GM19035 (cell line): Measurements from ENCODE around the gene DACT3.

Experiments
- ATAC-seq: cut with Tn5 transposase; IDR thresholded peaks from one replicate; pipeline ENCODE4 v1.9.1; 2021; ENCODE audit not compliant: unreplicated experiment

DACT3 gene

GRCh38 chr19:46601318-46602224 is 59.4 kb downstream of the DACT3 start, which contains the start of gene CALM3:
Gene CALM3, plus strand, starts transcription at chr19:46601330. Its CDS starts 105 bp downstream, at chr19:46601435.
- ATAC-seq: no peak

GRCh38 chr19:46600384-46601317 is 60.3 kb downstream of the DACT3 start:
- ATAC-seq: peak; percentile 88

GRCh38 chr19:46599716-46600373 is 61.1 kb downstream of the DACT3 start:
- no peak for ATAC-seq

GRCh38 chr19:46598372-46598917 is 62.5 kb downstream of the DACT3 start:
- no peak for ATAC-seq
